Neural cell (in vitro differentiated cells): ENCODE measurements around the gene TFPI. TPM values are rescaled to one million over a fixed set of nuclear protein-coding genes. Genes with fewer than 3 reads are reported as not detected.

ENCODE experiments used
- H2AFZ ChIP-seq: fragments of 200-600, 300-800 bp; sonication (generic), shearing (Covaris generic); 2 replicates; pipeline ENCODE4 v1.6.0; 2014; ENCODE audit warnings: low read depth, mild to moderate bottlenecking, antibody characterized with exemption, low read length, moderate library complexity
- H3F3A ChIP-seq: fragments of 200-600 bp; shearing (Covaris generic); 2 replicates; pipeline ENCODE4 v1.6.1; 2016; ENCODE audit warnings: mild to moderate bottlenecking, moderate library complexity, mixed read lengths, antibody characterized with exemption, low read length; ENCODE audit not compliant: insufficient read depth, poor library complexity, severe bottlenecking
- H3K27ac ChIP-seq: fragments of 200-600, 300-800 bp; sonication (generic), shearing (Covaris generic); 2 replicates; pipeline ENCODE4 v1.5.1; 2014; ENCODE audit warnings: mild to moderate bottlenecking, low read length, moderate library complexity
- H3K27me3 ChIP-seq: fragments of 300-800, 200-600 bp; sonication (generic), shearing (Covaris generic); 2 replicates; pipeline ENCODE4 v1.6.0; 2014; ENCODE audit warnings: mild to moderate bottlenecking, low read depth, low read length, moderate library complexity; ENCODE audit not compliant: insufficient read depth
- H3K36me3 ChIP-seq: fragments of 300-800, 200-600 bp; sonication (generic), shearing (Covaris generic); 2 replicates; pipeline ENCODE4 v1.5.1; 2014; ENCODE audit warnings: mild to moderate bottlenecking, antibody characterized with exemption, low read length, moderate library complexity; ENCODE audit not compliant: insufficient read depth
- H3K4me2 ChIP-seq: fragments of 300-800, 200-600 bp; sonication (generic), shearing (Covaris generic); 2 replicates; pipeline ENCODE4 v1.6.0; 2014; ENCODE audit warnings: mild to moderate bottlenecking, low read length
- H3K4me3 ChIP-seq: fragments of 300-800, 200-600 bp; sonication (generic), shearing (Covaris generic); 2 replicates; pipeline ENCODE4 v1.5.1; 2014; ENCODE audit warnings: mild to moderate bottlenecking, low read length, moderate library complexity
- H3K79me2 ChIP-seq: fragments of 200-600 bp; shearing (Covaris generic); replicated peaks from 2 replicates; pipeline ENCODE4 v1.6.0; 2014; ENCODE audit warnings: mild to moderate bottlenecking, low read length, moderate library complexity; ENCODE audit not compliant: insufficient read depth
- H3K9ac ChIP-seq: fragments of 300-800, 200-600 bp; sonication (generic), shearing (Covaris generic); 2 replicates; pipeline ENCODE4 v1.6.1; 2016; ENCODE audit warnings: mild to moderate bottlenecking, low read length, mixed read lengths
- H3K9me2 ChIP-seq: fragments of 200-600 bp; shearing (Covaris generic); 2 replicates; pipeline ENCODE4 v1.6.1; 2016; ENCODE audit warnings: mild to moderate bottlenecking, low read length, mixed read lengths; ENCODE audit not compliant: insufficient read depth
- H3K9me3 ChIP-seq: fragments of 200-600, 300-800 bp; sonication (generic), shearing (Covaris generic); 2 replicates; pipeline ENCODE4 v1.6.1; 2016; ENCODE audit warnings: mild to moderate bottlenecking, mixed run types, low read length, moderate library complexity, mixed read lengths
- H4K20me1 ChIP-seq: fragments of 200-600 bp; shearing (Covaris generic); 2 replicates; pipeline ENCODE4 v1.6.1; 2016; ENCODE audit warnings: mild to moderate bottlenecking, mixed run types; ENCODE audit not compliant: insufficient read depth
- EP300 ChIP-seq: fragments of 450-650 bp; conservative IDR thresholded peaks from 2 replicates; pipeline ENCODE4 v1.6.1; 2014; ENCODE audit warnings: antibody characterized with exemption, mild to moderate bottlenecking, moderate library complexity; ENCODE audit not compliant: poor library complexity, severe bottlenecking
- EZH2 ChIP-seq: fragments of 200-600, 300-800 bp; shearing (Covaris generic), sonication (generic); IDR thresholded peaks from 2 replicates; pipeline ENCODE4 v1.6.1; 2014; ENCODE audit warnings: antibody characterized with exemption, low read length, borderline replicate concordance, mild to moderate bottlenecking; ENCODE audit not compliant: insufficient read depth, poor library complexity, severe bottlenecking
- MXI1 ChIP-seq: fragments of 450-650 bp; conservative IDR thresholded peaks from 2 replicates; pipeline ENCODE4 v1.6.1; 2014; ENCODE audit warnings: antibody characterized with exemption, mild to moderate bottlenecking; ENCODE audit not compliant: poor library complexity, severe bottlenecking
- POLR2AphosphoS5 ChIP-seq: IDR thresholded peaks from 2 replicates; pipeline ENCODE4 v1.6.1; 2012
- RAD21 ChIP-seq: fragments of 450-650 bp; conservative IDR thresholded peaks from 2 replicates; pipeline ENCODE4 v1.6.1; 2014; ENCODE audit warnings: antibody characterized with exemption, mild to moderate bottlenecking, moderate library complexity
- SMC3 ChIP-seq: fragments of 450-650 bp; conservative IDR thresholded peaks from 2 replicates; pipeline ENCODE4 v1.6.1; 2014; ENCODE audit warnings: antibody characterized with exemption, mild to moderate bottlenecking, moderate library complexity; ENCODE audit not compliant: poor library complexity
- TAF1 ChIP-seq: IDR thresholded peaks from 2 replicates; pipeline ENCODE4 v1.6.1; 2012; ENCODE audit warnings: low read depth
- polyA plus RNA-seq: library from polyadenylated mRNA; depleted of rRNA; stranded (reverse); fragments of >200 nt; gene quantifications from 2 replicates; pipeline ENCODE4 v1.2.3, GENCODE V29; 2014
- TF ChIP-seq, protein P1 (sequence below): fragments of 450-650 bp; IDR thresholded peaks from 2 replicates; pipeline ENCODE4 v1.5.1; 2014; ENCODE audit warnings: antibody characterized with exemption, mild to moderate bottlenecking, moderate library complexity; ENCODE audit not compliant: poor library complexity, severe bottlenecking
- TF ChIP-seq, protein P2 (sequence below): IDR thresholded peaks from 2 replicates; pipeline ENCODE4 v1.6.1; 2012; ENCODE audit warnings: borderline replicate concordance

TFPI gene
- polyA plus RNA-seq, 1 donor from 2014 or later = 0.51 TPM

DNA sequence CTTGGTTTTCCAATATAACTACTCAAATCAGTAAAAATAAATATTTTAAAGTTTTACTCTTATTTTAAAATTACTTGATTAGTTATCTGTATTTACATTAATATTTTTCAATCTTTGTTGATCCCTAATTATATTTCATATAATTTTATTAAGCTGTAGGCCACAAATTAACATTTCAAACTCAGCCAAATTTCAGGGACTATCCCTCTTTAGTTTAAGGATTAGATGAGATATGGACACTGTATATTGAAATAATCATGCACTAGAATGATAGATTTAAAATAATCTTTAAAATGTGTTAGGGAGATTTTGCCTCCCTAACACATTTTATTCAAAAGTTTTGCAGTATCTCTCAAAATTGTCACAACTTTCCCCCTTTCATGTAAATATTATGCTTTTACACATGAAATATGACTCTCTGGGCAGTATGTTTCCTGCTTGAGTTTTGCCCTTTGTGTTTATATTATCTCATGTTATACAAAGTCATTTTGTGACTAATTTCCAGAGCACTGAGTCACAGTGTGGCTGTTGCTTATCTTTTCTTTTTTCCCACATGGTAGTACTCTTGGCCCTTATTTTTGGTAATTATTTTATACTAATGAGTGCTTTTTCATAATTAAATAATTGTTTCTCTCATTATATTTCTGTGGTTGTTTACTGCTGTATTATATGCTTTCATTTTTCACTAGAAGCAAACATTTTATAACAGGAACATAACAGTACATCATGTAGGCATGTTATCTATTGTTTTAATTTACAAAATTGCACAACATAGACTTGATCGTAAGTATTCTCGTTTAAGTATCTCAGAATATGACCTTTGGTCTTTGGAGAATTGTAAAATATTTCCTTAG, 1.2 kb downstream of the TFPI start:
- H3K4me2 ChIP-seq = no peak overlapping the region

DNA sequence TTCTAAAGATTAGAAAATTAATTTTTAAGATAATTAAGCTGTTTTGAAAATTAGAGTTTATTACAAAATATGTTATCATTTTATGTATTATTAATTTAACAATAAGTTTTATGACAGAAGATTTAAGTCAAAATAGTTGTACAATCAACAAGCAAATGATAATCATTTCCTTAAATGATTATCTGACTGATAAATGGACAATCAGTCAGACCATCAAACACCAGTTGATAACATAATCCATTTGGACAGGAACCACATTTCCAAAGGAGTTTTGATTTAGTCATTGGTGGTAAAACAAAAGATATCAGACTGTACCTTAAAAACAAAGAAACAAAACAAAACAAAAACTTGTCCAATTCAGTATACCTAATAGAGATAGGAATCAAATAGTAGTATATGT, 1.9 kb downstream of the TFPI start:
- H3K9ac ChIP-seq = no peak overlapping the region
- H3K27me3 ChIP-seq = no peaks in the 10 kb centered on the region
- H3K4me2 ChIP-seq = no peak overlapping the region
- no peaks in the 10 kb centered on the region for H3K9me2 ChIP-seq
- H3K9me3 ChIP-seq = no peaks in the 10 kb centered on the region
- no peak overlapping the region for H3K27ac ChIP-seq
- no peaks in the 10 kb centered on the region for H3K36me3 ChIP-seq
- no peaks in the 10 kb centered on the region for H3F3A ChIP-seq
- H4K20me1 ChIP-seq = no peaks in the 10 kb centered on the region
- no peaks in the 10 kb centered on the region for H3K79me2 ChIP-seq
- TF ChIP-seq SMC3 (no peak), TAF1 (no peak), POLR2AphosphoS5 (no peak), MXI1 (no peak), EZH2 (no peak), RAD21 (no peak), EP300 (no peak)
- TF ChIP-seq, protein P1, sequence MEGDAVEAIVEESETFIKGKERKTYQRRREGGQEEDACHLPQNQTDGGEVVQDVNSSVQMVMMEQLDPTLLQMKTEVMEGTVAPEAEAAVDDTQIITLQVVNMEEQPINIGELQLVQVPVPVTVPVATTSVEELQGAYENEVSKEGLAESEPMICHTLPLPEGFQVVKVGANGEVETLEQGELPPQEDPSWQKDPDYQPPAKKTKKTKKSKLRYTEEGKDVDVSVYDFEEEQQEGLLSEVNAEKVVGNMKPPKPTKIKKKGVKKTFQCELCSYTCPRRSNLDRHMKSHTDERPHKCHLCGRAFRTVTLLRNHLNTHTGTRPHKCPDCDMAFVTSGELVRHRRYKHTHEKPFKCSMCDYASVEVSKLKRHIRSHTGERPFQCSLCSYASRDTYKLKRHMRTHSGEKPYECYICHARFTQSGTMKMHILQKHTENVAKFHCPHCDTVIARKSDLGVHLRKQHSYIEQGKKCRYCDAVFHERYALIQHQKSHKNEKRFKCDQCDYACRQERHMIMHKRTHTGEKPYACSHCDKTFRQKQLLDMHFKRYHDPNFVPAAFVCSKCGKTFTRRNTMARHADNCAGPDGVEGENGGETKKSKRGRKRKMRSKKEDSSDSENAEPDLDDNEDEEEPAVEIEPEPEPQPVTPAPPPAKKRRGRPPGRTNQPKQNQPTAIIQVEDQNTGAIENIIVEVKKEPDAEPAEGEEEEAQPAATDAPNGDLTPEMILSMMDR = no peak
- TF ChIP-seq, protein P2, sequence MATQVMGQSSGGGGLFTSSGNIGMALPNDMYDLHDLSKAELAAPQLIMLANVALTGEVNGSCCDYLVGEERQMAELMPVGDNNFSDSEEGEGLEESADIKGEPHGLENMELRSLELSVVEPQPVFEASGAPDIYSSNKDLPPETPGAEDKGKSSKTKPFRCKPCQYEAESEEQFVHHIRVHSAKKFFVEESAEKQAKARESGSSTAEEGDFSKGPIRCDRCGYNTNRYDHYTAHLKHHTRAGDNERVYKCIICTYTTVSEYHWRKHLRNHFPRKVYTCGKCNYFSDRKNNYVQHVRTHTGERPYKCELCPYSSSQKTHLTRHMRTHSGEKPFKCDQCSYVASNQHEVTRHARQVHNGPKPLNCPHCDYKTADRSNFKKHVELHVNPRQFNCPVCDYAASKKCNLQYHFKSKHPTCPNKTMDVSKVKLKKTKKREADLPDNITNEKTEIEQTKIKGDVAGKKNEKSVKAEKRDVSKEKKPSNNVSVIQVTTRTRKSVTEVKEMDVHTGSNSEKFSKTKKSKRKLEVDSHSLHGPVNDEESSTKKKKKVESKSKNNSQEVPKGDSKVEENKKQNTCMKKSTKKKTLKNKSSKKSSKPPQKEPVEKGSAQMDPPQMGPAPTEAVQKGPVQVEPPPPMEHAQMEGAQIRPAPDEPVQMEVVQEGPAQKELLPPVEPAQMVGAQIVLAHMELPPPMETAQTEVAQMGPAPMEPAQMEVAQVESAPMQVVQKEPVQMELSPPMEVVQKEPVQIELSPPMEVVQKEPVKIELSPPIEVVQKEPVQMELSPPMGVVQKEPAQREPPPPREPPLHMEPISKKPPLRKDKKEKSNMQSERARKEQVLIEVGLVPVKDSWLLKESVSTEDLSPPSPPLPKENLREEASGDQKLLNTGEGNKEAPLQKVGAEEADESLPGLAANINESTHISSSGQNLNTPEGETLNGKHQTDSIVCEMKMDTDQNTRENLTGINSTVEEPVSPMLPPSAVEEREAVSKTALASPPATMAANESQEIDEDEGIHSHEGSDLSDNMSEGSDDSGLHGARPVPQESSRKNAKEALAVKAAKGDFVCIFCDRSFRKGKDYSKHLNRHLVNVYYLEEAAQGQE = no peak
- no peak overlapping the region for H2AFZ ChIP-seq
- H3K4me3 ChIP-seq = no peak overlapping the region

More for the DNA sequence above, 1.2 kb downstream of the TFPI start:
- Histone ChIP-seq H2AFZ (no peak overlapping the region), H3K4me3 (no peak overlapping the region), H3F3A (no peaks in the 10 kb centered on the region), H3K79me2 (no peaks in the 10 kb centered on the region), H3K27me3 (no peaks in the 10 kb centered on the region), H4K20me1 (no peaks in the 10 kb centered on the region), H3K36me3 (no peaks in the 10 kb centered on the region), H3K27ac (no peak overlapping the region), H3K9me2 (no peaks in the 10 kb centered on the region), H3K9me3 (no peaks in the 10 kb centered on the region), H3K9ac (no peak overlapping the region)
- TF ChIP-seq RAD21 = no peak
- TF ChIP-seq SMC3 = no peak
- no peak for TF ChIP-seq TAF1
- TF ChIP-seq, protein P1 = no peak
- TF ChIP-seq MXI1 = no peak
- TF ChIP-seq EZH2 = no peak
- no peak for TF ChIP-seq POLR2AphosphoS5
- TF ChIP-seq, protein P2 = no peak
- TF ChIP-seq EP300 = no peak
